ENCODE results near the gene CTNNA2.

DNA sequence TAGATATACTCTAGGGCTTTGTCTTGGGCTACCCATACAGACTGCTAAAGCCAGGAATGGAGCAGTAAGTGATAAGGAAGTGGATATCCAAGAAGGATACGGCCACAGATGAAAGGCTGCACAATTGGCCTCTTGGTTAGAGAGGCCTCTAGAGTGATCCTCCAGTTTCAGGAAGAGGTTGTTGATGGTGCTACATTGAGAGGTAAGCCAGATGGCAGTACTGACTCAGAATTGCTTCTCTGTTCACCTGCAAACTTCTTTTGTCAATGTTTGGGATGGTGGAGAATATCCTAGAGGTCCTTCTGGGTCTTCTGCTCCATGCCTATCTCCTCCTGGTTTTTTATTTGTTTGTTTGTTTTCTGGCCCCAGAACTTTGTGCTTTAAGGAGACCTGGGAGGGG lies 1018.5 kb downstream of the CTNNA2 start:
- TF ChIP-seq FOXS1 (CRISPR knock-in tag; IDR thresholded peaks at IDR 0.05) (no peak), KDM5A (IDR thresholded peaks at IDR 0.05) (no peak)
- TF ChIP-seq, protein P1, sequence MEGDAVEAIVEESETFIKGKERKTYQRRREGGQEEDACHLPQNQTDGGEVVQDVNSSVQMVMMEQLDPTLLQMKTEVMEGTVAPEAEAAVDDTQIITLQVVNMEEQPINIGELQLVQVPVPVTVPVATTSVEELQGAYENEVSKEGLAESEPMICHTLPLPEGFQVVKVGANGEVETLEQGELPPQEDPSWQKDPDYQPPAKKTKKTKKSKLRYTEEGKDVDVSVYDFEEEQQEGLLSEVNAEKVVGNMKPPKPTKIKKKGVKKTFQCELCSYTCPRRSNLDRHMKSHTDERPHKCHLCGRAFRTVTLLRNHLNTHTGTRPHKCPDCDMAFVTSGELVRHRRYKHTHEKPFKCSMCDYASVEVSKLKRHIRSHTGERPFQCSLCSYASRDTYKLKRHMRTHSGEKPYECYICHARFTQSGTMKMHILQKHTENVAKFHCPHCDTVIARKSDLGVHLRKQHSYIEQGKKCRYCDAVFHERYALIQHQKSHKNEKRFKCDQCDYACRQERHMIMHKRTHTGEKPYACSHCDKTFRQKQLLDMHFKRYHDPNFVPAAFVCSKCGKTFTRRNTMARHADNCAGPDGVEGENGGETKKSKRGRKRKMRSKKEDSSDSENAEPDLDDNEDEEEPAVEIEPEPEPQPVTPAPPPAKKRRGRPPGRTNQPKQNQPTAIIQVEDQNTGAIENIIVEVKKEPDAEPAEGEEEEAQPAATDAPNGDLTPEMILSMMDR (IDR thresholded peaks at IDR 0.05) = no peak

Data from A549 (cell line).